Activated naive CD8-positive, alpha-beta T cell treated with anti-CD3 and anti-CD28 coated beads, Interleukin-2, amount 50 U/mL, for 24 hours (primary cell): ENCODE results near the gene INPP4B.

Experiments used
- ATAC-seq: fragments of 150-1000 bp; cut with Tn5 transposase; one replicate; pipeline ENCODE4 v1.10.0; 2021
- DNase-seq: peaks from one replicate; pipeline ENCODE4 v3.0.0; 2021
- H3K27ac Mint-ChIP-seq: one replicate; pipeline ENCODE4 v1.8.0; 2021; ENCODE audit warnings: mild to moderate bottlenecking, mixed read lengths
- H3K27me3 Mint-ChIP-seq: one replicate; pipeline ENCODE4 v1.8.0; 2021; ENCODE audit warnings: mixed read lengths
- H3K36me3 Mint-ChIP-seq: one replicate; pipeline ENCODE4 v1.8.0; 2021; ENCODE audit warnings: low read depth, mixed read lengths
- H3K4me1 Mint-ChIP-seq: one replicate; pipeline ENCODE4 v1.8.0; 2021; ENCODE audit warnings: mixed read lengths
- H3K4me3 Mint-ChIP-seq: one replicate; pipeline ENCODE4 v1.8.0; 2021; ENCODE audit warnings: mild to moderate bottlenecking, moderate library complexity, mixed read lengths
- H3K9me3 Mint-ChIP-seq: one replicate; pipeline ENCODE4 v1.8.0; 2021; ENCODE audit warnings: mixed read lengths

INPP4B gene

GRCh38 chr4:142262956-142263355 is 583.1 kb downstream of the INPP4B start:
- Mint-ChIP-seq H3K4me1 (peaks cover 46% of the 10 kb centered on the region), H3K36me3 (peaks cover 44% of the 10 kb centered on the region), H3K27me3 (no peaks in the 10 kb centered on the region), H3K27ac (no peak overlapping the region), H3K9me3 (no peaks in the 10 kb centered on the region), H3K4me3 (no peak overlapping the region)
- no peak for ATAC-seq
- no peak for DNase-seq

GRCh38 chr4:142248946-142249345 is 597.2 kb downstream of the INPP4B start:
- Mint-ChIP-seq H3K4me3 (no peak overlapping the region), H3K9me3 (no peaks in the 10 kb centered on the region), H3K4me1 (no peaks in the 10 kb centered on the region), H3K36me3 (peaks cover 40% of the 10 kb centered on the region), H3K27ac (no peak overlapping the region), H3K27me3 (no peaks in the 10 kb centered on the region)
- DNase-seq (no peak), ATAC-seq (no peak)

- peaks cover 38% of the 10 kb centered on the region for H3K36me3 Mint-ChIP-seq
- DNase-seq (no peak), ATAC-seq (no peak)
- peaks cover 3% of the 10 kb centered on the region for H3K4me1 Mint-ChIP-seq
- H3K9me3 Mint-ChIP-seq: no peaks in the 10 kb centered on the region
- no peaks in the 10 kb centered on the region for H3K27me3 Mint-ChIP-seq
- no peak overlapping the region for H3K4me3 Mint-ChIP-seq
- no peak overlapping the region for H3K27ac Mint-ChIP-seq
Measured at GRCh38 chr4:142243255-142243654, 602.8 kb downstream of the INPP4B start.

- Mint-ChIP-seq H3K4me3 (no peak overlapping the region), H3K36me3 (peaks cover 32% of the 10 kb centered on the region), H3K27me3 (no peaks in the 10 kb centered on the region), H3K4me1 (peaks cover 3% of the 10 kb centered on the region), H3K9me3 (no peaks in the 10 kb centered on the region), H3K27ac (no peak overlapping the region)
- DNase-seq: no peak
- no peak for ATAC-seq
Measured at GRCh38 chr4:142242156-142242555, 603.9 kb downstream of the INPP4B start.

GRCh38 chr4:142238589-142238988 is 607.5 kb downstream of the INPP4B start:
- peaks cover 29% of the 10 kb centered on the region for H3K36me3 Mint-ChIP-seq
- no peak overlapping the region for H3K27ac Mint-ChIP-seq
- H3K27me3 Mint-ChIP-seq: no peaks in the 10 kb centered on the region
- DNase-seq: no peak
- H3K4me1 Mint-ChIP-seq: peaks cover 3% of the 10 kb centered on the region
- no peaks in the 10 kb centered on the region for H3K9me3 Mint-ChIP-seq
- H3K4me3 Mint-ChIP-seq: no peak overlapping the region
- ATAC-seq: no peak

GRCh38 chr4:142236268-142236667 is 609.8 kb downstream of the INPP4B start:
- ATAC-seq (no peak), DNase-seq (no peak)
- Mint-ChIP-seq H3K27me3 (no peaks in the 10 kb centered on the region), H3K9me3 (no peaks in the 10 kb centered on the region), H3K4me3 (no peak overlapping the region), H3K4me1 (peaks cover 3% of the 10 kb centered on the region), H3K36me3 (peaks cover 37% of the 10 kb centered on the region), H3K27ac (no peak overlapping the region)

- H3K36me3 Mint-ChIP-seq: peaks cover 40% of the 10 kb centered on the region
- no peak overlapping the region for H3K4me3 Mint-ChIP-seq
- no peaks in the 10 kb centered on the region for H3K4me1 Mint-ChIP-seq
- ATAC-seq (no peak), DNase-seq (no peak)
- H3K9me3 Mint-ChIP-seq: no peaks in the 10 kb centered on the region
- no peak overlapping the region for H3K27ac Mint-ChIP-seq
- H3K27me3 Mint-ChIP-seq: no peaks in the 10 kb centered on the region
Measured at GRCh38 chr4:142231787-142232186, 614.3 kb downstream of the INPP4B start.

GRCh38 chr4:142230991-142231390 is 615.1 kb downstream of the INPP4B start:
- no peak for ATAC-seq
- Mint-ChIP-seq H3K27me3 (no peaks in the 10 kb centered on the region), H3K36me3 (peaks cover 39% of the 10 kb centered on the region), H3K4me3 (no peak overlapping the region), H3K9me3 (no peaks in the 10 kb centered on the region), H3K4me1 (no peaks in the 10 kb centered on the region), H3K27ac (no peak overlapping the region)
- no peak for DNase-seq

GRCh38 chr4:142226014-142226413 is 620.1 kb downstream of the INPP4B start:
- no peak for ATAC-seq
- peaks cover 4% of the 10 kb centered on the region for H3K4me1 Mint-ChIP-seq
- DNase-seq: no peak
- H3K4me3 Mint-ChIP-seq: no peak overlapping the region
- no peak overlapping the region for H3K27ac Mint-ChIP-seq
- peaks cover 31% of the 10 kb centered on the region for H3K36me3 Mint-ChIP-seq
- no peaks in the 10 kb centered on the region for H3K27me3 Mint-ChIP-seq
- no peaks in the 10 kb centered on the region for H3K9me3 Mint-ChIP-seq

GRCh38 chr4:142222127-142222526 is 624.0 kb downstream of the INPP4B start:
- H3K27me3 Mint-ChIP-seq: no peaks in the 10 kb centered on the region
- peaks cover 4% of the 10 kb centered on the region for H3K4me1 Mint-ChIP-seq
- H3K9me3 Mint-ChIP-seq: no peaks in the 10 kb centered on the region
- DNase-seq: no peak
- H3K36me3 Mint-ChIP-seq: peaks cover 26% of the 10 kb centered on the region
- peak; percentile 76 for ATAC-seq
- no peak overlapping the region for H3K4me3 Mint-ChIP-seq
- H3K27ac Mint-ChIP-seq: no peak overlapping the region

GRCh38 chr4:142218726-142219125 is 627.4 kb downstream of the INPP4B start:
- peaks cover 7% of the 10 kb centered on the region for H3K4me1 Mint-ChIP-seq
- no peak overlapping the region for H3K27ac Mint-ChIP-seq
- no peaks in the 10 kb centered on the region for H3K9me3 Mint-ChIP-seq
- no peaks in the 10 kb centered on the region for H3K27me3 Mint-ChIP-seq
- no peak overlapping the region for H3K4me3 Mint-ChIP-seq
- no peak for ATAC-seq
- H3K36me3 Mint-ChIP-seq: peaks cover 40% of the 10 kb centered on the region
- DNase-seq: no peak

GRCh38 chr4:142211444-142211843 is 634.7 kb downstream of the INPP4B start:
- no peak overlapping the region for H3K4me3 Mint-ChIP-seq
- H3K9me3 Mint-ChIP-seq: no peaks in the 10 kb centered on the region
- no peak overlapping the region for H3K27ac Mint-ChIP-seq
- H3K36me3 Mint-ChIP-seq: peaks cover 26% of the 10 kb centered on the region
- no peaks in the 10 kb centered on the region for H3K27me3 Mint-ChIP-seq
- ATAC-seq (peak; percentile 54), DNase-seq (no peak)
- peaks cover 19% of the 10 kb centered on the region for H3K4me1 Mint-ChIP-seq

GRCh38 chr4:142203505-142203904 is 642.6 kb downstream of the INPP4B start:
- H3K4me3 Mint-ChIP-seq: no peak overlapping the region
- no peaks in the 10 kb centered on the region for H3K4me1 Mint-ChIP-seq
- DNase-seq (no peak), ATAC-seq (no peak)
- no peaks in the 10 kb centered on the region for H3K9me3 Mint-ChIP-seq
- H3K36me3 Mint-ChIP-seq: peaks cover 21% of the 10 kb centered on the region
- no peaks in the 10 kb centered on the region for H3K27me3 Mint-ChIP-seq
- no peak overlapping the region for H3K27ac Mint-ChIP-seq

GRCh38 chr4:142202404-142203332 is 643.4 kb downstream of the INPP4B start:
- Mint-ChIP-seq H3K4me3 (no peak overlapping the region), H3K4me1 (no peaks in the 10 kb centered on the region), H3K36me3 (peaks cover 22% of the 10 kb centered on the region), H3K9me3 (no peaks in the 10 kb centered on the region), H3K27ac (no peak overlapping the region), H3K27me3 (no peaks in the 10 kb centered on the region)
- ATAC-seq (no peak), DNase-seq (no peak)

- no peaks in the 10 kb centered on the region for H3K9me3 Mint-ChIP-seq
- ATAC-seq: no peak
- no peak for DNase-seq
- no peak overlapping the region for H3K27ac Mint-ChIP-seq
- no peaks in the 10 kb centered on the region for H3K4me1 Mint-ChIP-seq
- no peaks in the 10 kb centered on the region for H3K27me3 Mint-ChIP-seq
- H3K4me3 Mint-ChIP-seq: no peak overlapping the region
- H3K36me3 Mint-ChIP-seq: peaks cover 19% of the 10 kb centered on the region
Measured at GRCh38 chr4:142201041-142201440, 645.1 kb downstream of the INPP4B start.
